K562 (cell line): ENCODE data around the gene PDLIM4. TPM values are rescaled to one million over a fixed set of nuclear protein-coding genes. Genes with fewer than 3 reads are reported as not detected.

ENCODE experiments used
- ATAC-seq: fragments of 200-7000 bp; cut with Tn5 transposase; 3 replicates; pipeline ENCODE4 v1.9.1; 2020; ENCODE audit warnings: moderate library complexity
- BruUV-seq: library from RNA; stranded (reverse); fragments of 400-500 nt; replicated peaks from 2 replicates; lab custom pipeline; 2021; lab: Mats Ljungman, UMichigan
- CTCF ChIA-PET: fragments of 300-600 bp; formaldehyde crosslinking; extraction: SDS; loops from one replicate; lab custom pipeline; 2021; ENCODE audit warnings: low intra/inter-chr PET ratio; lab: Yijun Ruan, JAX
- POLR2A ChIA-PET: fragments of 300-600, 350-650 bp; sonication (Branson Sonifier 250); formaldehyde crosslinking; extraction: SDS; loops from one replicate; lab custom pipeline; 2021; ENCODE audit warnings: antibody characterized with exemption, inconsistent platforms; lab: Yijun Ruan, JAX
- DNase-seq, 4 experiments: peaks; one replicate each; pipeline versions ENCODE4 v3.0.0 to v3.0.0-alpha.2; 2011 to 2018; ENCODE audit warnings: low spot score in 3 of 4, mixed read lengths in 3 of 4; ENCODE audit errors: extremely low read depth in 1 of 4
- FAIRE-seq: peaks from 2 replicates; lab custom pipeline; 2011; peaks lifted over from hg19 to GRCh38; lab: Jason Lieb, UNC
- H2AFZ ChIP-seq: 2 replicates; pipeline ENCODE4 v1.6.0; 2011; ENCODE audit warnings: low read depth, low read length, control low read depth, inconsistent platforms
- H3K27ac ChIP-seq: fragments of 200-600 bp; 3 replicates; pipeline ENCODE4 v1.8.0; 2011; ENCODE audit warnings: low read depth, mild to moderate bottlenecking, control low read depth, inconsistent platforms, low read length, moderate library complexity, mixed read lengths; ENCODE audit errors: extremely low read depth
- H3K27me3 ChIP-seq, 2 experiments: fragments of 300-600 bp in 1 of 2; 2 replicates in 1 of 2; 3 replicates in 1 of 2; pipeline versions ENCODE4 v1.6.0 to v1.8.0; 2011; ENCODE audit warnings: inconsistent platforms in 2 of 2, low read length in 2 of 2, mild to moderate bottlenecking in 1 of 2, mixed read lengths in 1 of 2, moderate library complexity in 1 of 2; ENCODE audit not compliant: control insufficient read depth in 2 of 2, insufficient read depth in 2 of 2
- H3K36me3 ChIP-seq: fragments of 300-600 bp; 3 replicates; pipeline ENCODE4 v1.8.0; 2011; ENCODE audit warnings: mild to moderate bottlenecking, low read length, inconsistent platforms; ENCODE audit not compliant: control insufficient read depth, insufficient read depth
- H3K4me1 ChIP-seq, 2 experiments: fragments of 200-600 bp in 1 of 2; replicated peaks in 1 of 2; 2 replicates in 1 of 2; 3 replicates in 1 of 2; pipeline versions ENCODE4 v1.5.1 to v1.8.0; 2011; ENCODE audit warnings: inconsistent platforms in 2 of 2, low read length in 2 of 2, mild to moderate bottlenecking in 1 of 2, mixed read lengths in 1 of 2, moderate library complexity in 1 of 2; ENCODE audit not compliant: control insufficient read depth in 2 of 2, insufficient read depth in 2 of 2
- H3K4me2 ChIP-seq: 2 replicates; pipeline ENCODE4 v1.6.1; 2011; ENCODE audit warnings: low read length, control low read depth, inconsistent platforms, mixed read lengths; ENCODE audit not compliant: insufficient read depth
- H3K4me3 ChIP-seq: fragments of 200-600 bp; sonication (generic), shearing (Covaris generic); 2 replicates; pipeline ENCODE4 v1.5.1; 2016; ENCODE audit warnings: control low read depth, inconsistent platforms
- H3K79me2 ChIP-seq: fragments of 200-600 bp; 3 replicates; pipeline ENCODE4 v1.8.0; 2011; ENCODE audit warnings: low read length, inconsistent platforms; ENCODE audit not compliant: control insufficient read depth, insufficient read depth
- H3K9ac ChIP-seq, 2 experiments: 2 replicates each; pipeline versions ENCODE4 v1.6.0 to v1.6.1; 2011; ENCODE audit warnings: low read depth in 2 of 2, low read length in 2 of 2, control low read depth in 1 of 2, inconsistent platforms in 1 of 2, mild to moderate bottlenecking in 1 of 2, mixed read lengths in 1 of 2; ENCODE audit not compliant: insufficient read depth in 1 of 2
- H3K9me1 ChIP-seq: one replicate; pipeline ENCODE4 v1.6.0; 2011; ENCODE audit warnings: inconsistent platforms, mild to moderate bottlenecking, low read length, moderate library complexity; ENCODE audit not compliant: control insufficient read depth, insufficient read depth
- H3K9me3 ChIP-seq: replicated peaks from 2 replicates; pipeline ENCODE4 v1.5.1; 2011; ENCODE audit warnings: low read depth, low read length, inconsistent platforms; ENCODE audit not compliant: control insufficient read depth, insufficient read depth
- H4K20me1 ChIP-seq: replicated peaks from 2 replicates; pipeline ENCODE4 v1.6.1; 2011; ENCODE audit warnings: low read length, inconsistent platforms, mixed read lengths; ENCODE audit not compliant: control insufficient read depth, insufficient read depth
- CBX2 ChIP-seq: fragments of 200-600 bp; sonication (generic); IDR thresholded peaks from one replicate; pipeline ENCODE4 v1.6.1; 2012; ENCODE audit warnings: mild to moderate bottlenecking, low read length, inconsistent platforms; ENCODE audit not compliant: insufficient read depth, poor library complexity, severe bottlenecking
- FOS ChIP-seq: IDR thresholded peaks from 3 replicates; pipeline ENCODE4 v1.6.1; 2011; ENCODE audit not compliant: insufficient read length; ENCODE audit errors: extremely low read depth
- IFI16 ChIP-seq: fragments of 250-450 bp; sonication (Bioruptor Pico); IDR thresholded peaks from 2 replicates; pipeline ENCODE4 v2.1.2; 2022; ENCODE audit warnings: mild to moderate bottlenecking, inconsistent platforms
- KLF13 ChIP-seq: fragments of 450-650 bp; IDR thresholded peaks from 2 replicates; pipeline ENCODE4 v1.6.1; 2016; ENCODE audit warnings: missing genetic modification characterization, low read depth, mild to moderate bottlenecking, missing compliant biosample characterization, moderate library complexity, borderline replicate concordance
- KLF6 ChIP-seq: fragments of 250-450 bp; sonication (Bioruptor Pico); IDR thresholded peaks from 2 replicates; pipeline ENCODE4 v1.4.0; 2020; ENCODE audit warnings: mild to moderate bottlenecking, moderate library complexity, borderline replicate concordance
- MAFG ChIP-seq: fragments of 450-650 bp; conservative IDR thresholded peaks from 2 replicates; pipeline ENCODE4 v1.6.1; 2016; ENCODE audit warnings: missing genetic modification characterization, missing compliant biosample characterization
- NCOA4 ChIP-seq: fragments of 450-650 bp; IDR thresholded peaks from 2 replicates; pipeline ENCODE4 v1.6.1; 2018; ENCODE audit warnings: mild to moderate bottlenecking; ENCODE audit not compliant: partially characterized antibody
- NFYB ChIP-seq: IDR thresholded peaks from 2 replicates; pipeline ENCODE4 v1.6.1; 2011; ENCODE audit warnings: mild to moderate bottlenecking, moderate library complexity; ENCODE audit not compliant: insufficient read length; ENCODE audit errors: extremely low read depth
- RBM39 ChIP-seq: fragments of 200-400 bp; formaldehyde crosslinking; optimal IDR thresholded peaks from 2 replicates; pipeline ENCODE3; 2018; ENCODE audit warnings: low read depth, low read length
- RFX7 ChIP-seq: fragments of 250-450 bp; sonication (Bioruptor Pico); IDR thresholded peaks from 2 replicates; pipeline ENCODE4 v1.5.1; 2021; ENCODE audit warnings: mild to moderate bottlenecking
- U2AF1 ChIP-seq: fragments of 200-400 bp; formaldehyde crosslinking; optimal IDR thresholded peaks from 2 replicates; pipeline ENCODE3; 2017; ENCODE audit warnings: mild to moderate bottlenecking, low read depth, low read length, moderate library complexity
- ZC3H4 ChIP-seq: sonication (generic); formaldehyde crosslinking; IDR thresholded peaks from 2 replicates; pipeline ENCODE4 v1.9.0; 2021; ENCODE audit warnings: missing genetic modification reagents, borderline replicate concordance
- ZNF12 ChIP-seq: sonication (generic); formaldehyde crosslinking; IDR thresholded peaks from 2 replicates; pipeline ENCODE4 v1.4.0; 2020; ENCODE audit warnings: mild to moderate bottlenecking, missing genetic modification reagents
- ZNF274 ChIP-seq: IDR thresholded peaks from 2 replicates; pipeline ENCODE4 v1.6.1; 2011; ENCODE audit warnings: low read depth, mild to moderate bottlenecking, low read length, moderate library complexity, borderline replicate concordance
- ZNF511 ChIP-seq: sonication (generic); formaldehyde crosslinking; IDR thresholded peaks from 2 replicates; pipeline ENCODE4 v1.8.0; 2022; ENCODE audit warnings: mild to moderate bottlenecking, missing genetic modification reagents
- ZNF668 ChIP-seq: fragments of 250-450 bp; sonication (Bioruptor Pico); IDR thresholded peaks from 2 replicates; pipeline ENCODE4 v1.8.0; 2022; ENCODE audit warnings: mild to moderate bottlenecking, inconsistent platforms
- ZNF764 ChIP-seq: fragments of 250-450 bp; sonication (Bioruptor Pico); IDR thresholded peaks from 2 replicates; pipeline ENCODE4 v1.4.0; 2020; ENCODE audit warnings: low read depth, mild to moderate bottlenecking, moderate library complexity
- ZSCAN29 ChIP-seq: fragments of 450-650 bp; IDR thresholded peaks from 2 replicates; pipeline ENCODE4 v1.6.1; 2017
- WGBS: fragments of 100-300 bp; shearing (Covaris generic); methylation state at CpG from one replicate; pipeline ENCODE4 v1.1.6; 2016; ENCODE audit warnings: low coverage, mixed read lengths; ENCODE audit not compliant: insufficient coverage; ENCODE audit errors: missing lambda C conversion rate; 5-methylcytosine and 5-hydroxymethylcytosine counted together
- in situ Hi-C: fragments of 300-500 bp; cut with MboI; formaldehyde crosslinking; loops from 4 replicates; pipeline ENCODE4 v1.15.0; 2018; ENCODE audit warnings: inconsistent platforms, mixed read lengths
- intact Hi-C: fragments of 100-400 bp; cut with micrococcal nuclease; formaldehyde crosslinking; loops from 2 replicates; pipeline ENCODE4 v1.14.2; 2022
- polyA plus RNA-seq, 8 experiments: library from polyadenylated mRNA; depleted of rRNA in 4 of 8; stranded (reverse) in 5 of 8; unstranded in 3 of 8; fragments of >200 nt; fragmentation: Nextera tagmentation in 2 of 8; fragmentation: Illumina TruSeq in 1 of 8; extraction: Ambion mirVana in 2 of 8; extraction: Trizol in 1 of 8; gene quantifications; 2 replicates each; pipeline versions ENCODE4 v1.2.1 to v1.2.3, GENCODE V29; 2011 to 2014; ENCODE audit warnings: inconsistent platforms in 1 of 8, missing spikeins in 1 of 8
- total RNA-seq, 7 experiments: library from RNA; depleted of rRNA in 6 of 7; stranded (reverse); fragments of >200 nt in 6 of 7; fragmentation: Illumina TruSeq in 2 of 7; extraction: Trizol in 2 of 7; gene quantifications; 2 replicates each; pipeline versions ENCODE4 v1.2.1 to v1.2.3, GENCODE V29; 2011 to 2021; ENCODE audit warnings: low replicate concordance in 1 of 7
- TF ChIP-seq, protein P1 (sequence below): fragments of 250-450 bp; sonication (Bioruptor Pico); IDR thresholded peaks from 2 replicates; pipeline ENCODE4 v1.8.0; 2021; ENCODE audit warnings: moderate library complexity, mild to moderate bottlenecking, inconsistent platforms

The PDLIM4 gene
- total and polyA plus RNA-seq, 9 of the 15 experiments (the other 6 are each of a cell fraction or from before 2014, with no cell fraction given): 0.28 to 32.8 (median 13.1) TPM

GRCh38 chr5:132302413-132302812, 44.9 kb downstream of the PDLIM4 start:
- Histone ChIP-seq H2AFZ (no peak overlapping the region), H3K27ac (no peak overlapping the region), H3K36me3 (peaks cover 38% of the 10 kb centered on the region), H3K9me1 (peaks cover 4% of the 10 kb centered on the region), H4K20me1 (no peaks in the 10 kb centered on the region), H3K9me3 (peaks cover 4% of the 10 kb centered on the region; the same call in 1 of the 2 replicates), H3K4me3 (no peak overlapping the region), H3K4me2 (no peak overlapping the region; the same call in 1 of the 2 replicates), H3K27me3 (no peaks in the 10 kb centered on the region), H3K4me1 (peaks cover 40 to 54% of the 10 kb centered on the region in 2 experiments), H3K9ac (peak overlapping the region in 1 of 2 experiments; percentile 70; a peak in 1 of 4 replicates), H3K79me2 (peaks cover 85% of the 10 kb centered on the region)
- in situ Hi-C loops: no loop called here
- TF ChIP-seq RBM39 (no peak), ZNF764 (CRISPR knock-in tag) (no peak), KLF6 (no peak), ZC3H4 (CRISPR knock-in tag) (no peak), ZNF511 (CRISPR knock-in tag) (no peak), KLF13 (tag) (no peak), U2AF1 (no peak), NFYB (no peak), ZNF668 (CRISPR knock-in tag) (no peak), CBX2 (no peak), ZNF12 (no peak), RFX7 (CRISPR knock-in tag) (no peak), ZNF274 (no peak), NCOA4 (no peak), MAFG (tag) (no peak), ZSCAN29 (no peak), FOS (no peak), IFI16 (no peak)
- TF ChIP-seq, protein P1, sequence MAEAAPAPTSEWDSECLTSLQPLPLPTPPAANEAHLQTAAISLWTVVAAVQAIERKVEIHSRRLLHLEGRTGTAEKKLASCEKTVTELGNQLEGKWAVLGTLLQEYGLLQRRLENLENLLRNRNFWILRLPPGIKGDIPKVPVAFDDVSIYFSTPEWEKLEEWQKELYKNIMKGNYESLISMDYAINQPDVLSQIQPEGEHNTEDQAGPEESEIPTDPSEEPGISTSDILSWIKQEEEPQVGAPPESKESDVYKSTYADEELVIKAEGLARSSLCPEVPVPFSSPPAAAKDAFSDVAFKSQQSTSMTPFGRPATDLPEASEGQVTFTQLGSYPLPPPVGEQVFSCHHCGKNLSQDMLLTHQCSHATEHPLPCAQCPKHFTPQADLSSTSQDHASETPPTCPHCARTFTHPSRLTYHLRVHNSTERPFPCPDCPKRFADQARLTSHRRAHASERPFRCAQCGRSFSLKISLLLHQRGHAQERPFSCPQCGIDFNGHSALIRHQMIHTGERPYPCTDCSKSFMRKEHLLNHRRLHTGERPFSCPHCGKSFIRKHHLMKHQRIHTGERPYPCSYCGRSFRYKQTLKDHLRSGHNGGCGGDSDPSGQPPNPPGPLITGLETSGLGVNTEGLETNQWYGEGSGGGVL: no peak
- ChIA-PET CTCF (no interaction called here), POLR2A (interaction anchor here (0.6 to 4.4 kb wide), 7 partner anchors 8 to 135 kb away, joined by 3 to 29 read pairs (median 3); partner anchors contain the start of gene SLC22A4)
- FAIRE-seq: no peak
- no peak for DNase-seq
- intact Hi-C loops: no loop called here
- no peak for ATAC-seq
- WGBS: 74% methylated on average over 3 of the region's 3 CpGs
- BruUV-seq: no TSS peak
